CD4-positive, CD25-positive, alpha-beta regulatory T cell (primary cell): ENCODE measurements around the gene OR1L6. TPM values are rescaled to one million over a fixed set of nuclear protein-coding genes. Genes with fewer than 3 reads are reported as not detected.

ENCODE experiments used
- ATAC-seq, 2 donors: fragments of 150-1000 bp; cut with Tn5 transposase; one replicate each; pipeline ENCODE4 v1.10.0; 2021; ENCODE audit warnings: low read depth in 2 of 2, moderate number of reproducible peaks in 2 of 2, moderate library complexity in 1 of 2
- DNase-seq, 3 donors: peaks; one replicate each; pipeline versions ENCODE4 v3.0.0 to v3.0.0-alpha.2; 2012 to 2022; ENCODE audit warnings: mixed read lengths in 1 of 3
- H3K27ac ChIP-seq: one replicate; pipeline ENCODE4 v1.7.0; 2013; ENCODE audit warnings: mild to moderate bottlenecking, low read length; ENCODE audit not compliant: insufficient read depth, poor library complexity, severe bottlenecking
- H3K27me3 ChIP-seq: one replicate; pipeline ENCODE4 v1.7.0; 2013; ENCODE audit warnings: low read length; ENCODE audit not compliant: control insufficient read depth, insufficient read depth
- H3K36me3 ChIP-seq: one replicate; pipeline ENCODE4 v1.7.0; 2013; ENCODE audit warnings: mild to moderate bottlenecking, low read length, moderate library complexity; ENCODE audit not compliant: control insufficient read depth, insufficient read depth
- H3K4me1 ChIP-seq: 2 replicates; pipeline ENCODE4 v1.7.0; 2013; ENCODE audit warnings: mild to moderate bottlenecking, low read length; ENCODE audit not compliant: insufficient read depth, control insufficient read depth, poor library complexity, severe bottlenecking
- H3K4me3 ChIP-seq: one replicate; pipeline ENCODE4 v1.7.0; 2013; ENCODE audit warnings: low read depth, mild to moderate bottlenecking, low read length, moderate library complexity
- H3K9me3 ChIP-seq, 2 experiments: 1 replicate in 1 of 2; 2 replicates in 1 of 2; pipeline ENCODE4 v1.7.0; 2013; ENCODE audit warnings: low read length in 2 of 2, mild to moderate bottlenecking in 1 of 2, moderate library complexity in 1 of 2; ENCODE audit not compliant: control insufficient read depth in 2 of 2
- H3K27ac Mint-ChIP-seq, 3 donors: one replicate each; pipeline ENCODE4 v1.8.0; 2020 to 2022; ENCODE audit warnings: mild to moderate bottlenecking in 3 of 3, mixed read lengths in 3 of 3, moderate library complexity in 2 of 3
- H3K27me3 Mint-ChIP-seq: one replicate; pipeline ENCODE4 v1.8.0; 2022; ENCODE audit warnings: mild to moderate bottlenecking, mixed read lengths
- H3K36me3 Mint-ChIP-seq: one replicate; pipeline ENCODE4 v1.8.0; 2020; ENCODE audit warnings: mixed read lengths
- H3K4me1 Mint-ChIP-seq, 4 donors: one replicate each; pipeline ENCODE4 v1.8.0; 2020 to 2022; ENCODE audit warnings: mixed read lengths in 4 of 4, mild to moderate bottlenecking in 1 of 4
- H3K4me3 Mint-ChIP-seq, 4 donors: one replicate each; pipeline ENCODE4 v1.8.0; 2020 to 2022; ENCODE audit warnings: mild to moderate bottlenecking in 4 of 4, mixed read lengths in 4 of 4, moderate library complexity in 3 of 4
- H3K9me3 Mint-ChIP-seq, 7 donors: one replicate each; pipeline ENCODE4 v1.8.0; 2020 to 2022; ENCODE audit warnings: mixed read lengths in 7 of 7, mild to moderate bottlenecking in 3 of 7, moderate library complexity in 2 of 7
- polyA plus RNA-seq, 4 donors: library from polyadenylated mRNA; unstranded; fragments of 300-500 nt; fragmentation: Illumina TruSeq; gene quantifications; one replicate each; pipeline ENCODE4 v1.2.3, GENCODE V29; 2021
- total RNA-seq: library from RNA; stranded (reverse); gene quantifications from one replicate; pipeline ENCODE4 v1.2.3, GENCODE V29; 2022

OR1L6 gene
- total and polyA plus RNA-seq, 5 donors from 2014 or later: 0.17 TPM; not detected in 4

DNA sequence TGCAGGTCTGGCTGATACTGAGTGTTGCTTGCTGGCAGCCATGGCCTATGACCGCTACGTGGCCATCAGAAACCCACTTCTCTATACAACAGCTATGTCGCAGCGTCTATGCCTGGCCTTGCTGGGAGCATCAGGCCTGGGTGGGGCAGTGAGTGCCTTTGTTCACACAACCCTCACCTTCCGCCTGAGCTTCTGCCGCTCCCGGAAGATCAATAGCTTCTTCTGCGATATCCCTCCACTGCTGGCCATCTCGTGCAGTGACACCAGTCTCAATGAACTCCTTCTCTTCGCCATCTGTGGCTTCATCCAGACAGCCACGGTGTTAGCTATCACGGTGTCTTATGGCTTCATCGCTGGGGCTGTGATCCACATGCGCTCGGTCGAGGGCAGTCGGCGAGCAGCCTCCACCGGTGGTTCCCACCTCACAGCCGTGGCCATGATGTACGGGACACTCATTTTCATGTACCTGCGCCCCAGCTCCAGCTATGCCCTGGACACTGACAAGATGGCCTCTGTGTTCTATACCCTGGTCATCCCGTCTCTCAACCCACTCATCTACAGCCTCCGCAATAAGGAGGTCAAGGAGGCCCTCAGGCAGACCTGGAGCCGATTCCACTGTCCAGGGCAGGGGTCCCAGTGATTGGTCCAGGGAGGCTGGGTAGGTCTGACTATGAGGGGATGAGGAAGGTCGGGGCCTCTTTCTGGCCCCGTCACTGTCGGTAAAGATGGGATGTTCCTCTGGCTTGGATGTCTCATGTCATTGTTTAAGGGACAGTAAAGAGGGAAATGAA, 47.3 kb downstream of the OR1L6 start:
- ATAC-seq (no peak), DNase-seq (no peak)
- no peaks in the 10 kb centered on the region for H3K9me3 Mint-ChIP-seq
- H3K36me3 Mint-ChIP-seq: no peaks in the 10 kb centered on the region
- no peak overlapping the region for H3K27ac ChIP-seq
- H3K9me3 ChIP-seq: no peaks in the 10 kb centered on the region
- H3K4me3 Mint-ChIP-seq: no peak overlapping the region
- H3K27me3 Mint-ChIP-seq: no peaks in the 10 kb centered on the region
- no peak overlapping the region for H3K4me3 ChIP-seq
- no peaks in the 10 kb centered on the region for H3K27me3 ChIP-seq
- peak overlapping the region in 1 of 3 donors; percentile 94 for H3K27ac Mint-ChIP-seq
- no peaks in the 10 kb centered on the region for H3K4me1 ChIP-seq
- no peaks in the 10 kb centered on the region for H3K36me3 ChIP-seq
- H3K4me1 Mint-ChIP-seq: peaks cover 0 to 5% (median 0%) of the 10 kb centered on the region in 4 donors

- Histone ChIP-seq H3K36me3 (no peaks in the 10 kb centered on the region), H3K4me1 (no peaks in the 10 kb centered on the region), H3K27ac (no peak overlapping the region), H3K9me3 (no peaks in the 10 kb centered on the region), H3K27me3 (no peaks in the 10 kb centered on the region), H3K4me3 (no peak overlapping the region)
- Mint-ChIP-seq H3K27me3 (no peaks in the 10 kb centered on the region), H3K9me3 (no peaks in the 10 kb centered on the region), H3K4me3 (no peak overlapping the region), H3K36me3 (no peaks in the 10 kb centered on the region), H3K27ac (no peak overlapping the region), H3K4me1 (peaks cover 0 to 3% (median 0%) of the 10 kb centered on the region in 4 donors)
- DNase-seq: no peak
- ATAC-seq: no peak
Observed at GRCh38 chr9:122791872-122792669, 50.0 kb downstream of the OR1L6 start.

- peaks cover 14% of the 10 kb centered on the region for H3K36me3 Mint-ChIP-seq
- H3K4me3 ChIP-seq: no peak overlapping the region
- no peak overlapping the region for H3K27ac ChIP-seq
- no peak for DNase-seq
- no peak for ATAC-seq
- H3K27ac Mint-ChIP-seq: no peak overlapping the region
- H3K27me3 ChIP-seq: no peaks in the 10 kb centered on the region
- no peak overlapping the region for H3K4me3 Mint-ChIP-seq
- no peaks in the 10 kb centered on the region for H3K9me3 ChIP-seq
- H3K27me3 Mint-ChIP-seq: no peaks in the 10 kb centered on the region
- H3K4me1 Mint-ChIP-seq: peaks cover 0 to 3% (median 0%) of the 10 kb centered on the region in 4 donors
- no peaks in the 10 kb centered on the region for H3K4me1 ChIP-seq
- H3K36me3 ChIP-seq: no peaks in the 10 kb centered on the region
- H3K9me3 Mint-ChIP-seq: no peaks in the 10 kb centered on the region
Observed at GRCh38 chr9:122797316-122798063, 55.4 kb downstream of the OR1L6 start.

Other genes starting within 250 kb of the OR1L6 start
- 0.42 TPM for gene OR1J2, start 231.5 kb upstream of the OR1L6 start, total RNA-seq
- not detected for gene OR1J2, start 231.5 kb upstream of the OR1L6 start, polyA plus RNA-seq
- gene OR1J4, start 223.2 kb upstream of the OR1L6 start, total RNA-seq: 1.8 TPM
- not detected for gene OR1J4, start 223.2 kb upstream of the OR1L6 start, polyA plus RNA-seq
- gene OR1N1, start 215.0 kb upstream of the OR1L6 start, total RNA-seq: not detected
- gene OR1N1, start 215.0 kb upstream of the OR1L6 start, polyA plus RNA-seq: not detected
- gene OR1N2, start 189.2 kb upstream of the OR1L6 start, total RNA-seq: 0.81 TPM
- gene OR1N2, start 189.2 kb upstream of the OR1L6 start, polyA plus RNA-seq: not detected
- gene OR1L8, start 158.9 kb upstream of the OR1L6 start, total RNA-seq: not detected
- under 1 TPM in 3 of 4 donors, not detected in 1; 0.12 to 0.50 (median 0.20) TPM for gene OR1L8, start 158.9 kb upstream of the OR1L6 start, polyA plus RNA-seq
- 0.72 TPM for gene OR1Q1, start 127.6 kb upstream of the OR1L6 start, total RNA-seq
- gene OR1Q1, start 127.6 kb upstream of the OR1L6 start, polyA plus RNA-seq: not detected
- not detected for gene OR1B1, start 84.7 kb upstream of the OR1L6 start, total RNA-seq
- gene OR1B1, start 84.7 kb upstream of the OR1L6 start, polyA plus RNA-seq: not detected
- not detected for gene OR1L1, start 80.6 kb upstream of the OR1L6 start, total RNA-seq
- not detected for gene OR1L1, start 80.6 kb upstream of the OR1L6 start, polyA plus RNA-seq
- not detected for gene OR1L3, start 67.2 kb upstream of the OR1L6 start, total RNA-seq
- gene OR1L3, start 67.2 kb upstream of the OR1L6 start, polyA plus RNA-seq: not detected
- not detected for gene OR1L4, start 18.3 kb upstream of the OR1L6 start, total RNA-seq
- not detected for gene OR1L4, start 18.3 kb upstream of the OR1L6 start, polyA plus RNA-seq
- not detected for gene OR5C1, start 46.6 kb downstream of the OR1L6 start, total RNA-seq
- gene OR5C1, start 46.6 kb downstream of the OR1L6 start, polyA plus RNA-seq: not detected
- gene OR1K1, start 57.8 kb downstream of the OR1L6 start, total RNA-seq: not detected
- gene OR1K1, start 57.8 kb downstream of the OR1L6 start, polyA plus RNA-seq: under 1 TPM in 2 of 4 donors, not detected in 2; 0.34 to 0.41 TPM
- 24.5 TPM for gene PDCL, start 86.3 kb downstream of the OR1L6 start, total RNA-seq
- 10 to 100 TPM; 16.7 to 20.1 (median 18.4) TPM for gene PDCL, start 86.3 kb downstream of the OR1L6 start, polyA plus RNA-seq
- 82.4 TPM for gene RC3H2, start 163.1 kb downstream of the OR1L6 start, total RNA-seq
- 10 to 100 TPM; 23.2 to 35.7 (median 28.0) TPM for gene RC3H2, start 163.1 kb downstream of the OR1L6 start, polyA plus RNA-seq
- 4.5 TPM for gene ZBTB6, start 171.0 kb downstream of the OR1L6 start, total RNA-seq
- gene ZBTB6, start 171.0 kb downstream of the OR1L6 start, polyA plus RNA-seq: 1 to 10 TPM in 3 of 4 donors, under 1 TPM in 1; 0.87 to 3.2 (median 1.8) TPM
- 5.9 TPM for gene ZBTB26, start 189.2 kb downstream of the OR1L6 start, total RNA-seq
- 1 to 10 TPM in 2 of 4 donors, under 1 TPM in 2; 0.70 to 1.4 (median 1.1) TPM for gene ZBTB26, start 189.2 kb downstream of the OR1L6 start, polyA plus RNA-seq
- 50.7 TPM for gene RABGAP1, start 198.7 kb downstream of the OR1L6 start, total RNA-seq
- 10 to 100 TPM; 19.2 to 28.8 (median 25.2) TPM for gene RABGAP1, start 198.7 kb downstream of the OR1L6 start, polyA plus RNA-seq